Stimulated activated CD8-positive, alpha-beta memory T cell treated with anti-CD3 and anti-CD28 coated beads, Interleukin-12 subunit alpha, Interleukin-12 subunit beta, amount 100 ng/mL, for 24 hours (primary cell): ENCODE measurements around the gene PEAK1.

Experiments used
- DNase-seq: peaks from one replicate; pipeline ENCODE4 v3.0.0-alpha.2; 2020; ENCODE audit errors: extremely low read depth

The PEAK1 gene

DNA sequence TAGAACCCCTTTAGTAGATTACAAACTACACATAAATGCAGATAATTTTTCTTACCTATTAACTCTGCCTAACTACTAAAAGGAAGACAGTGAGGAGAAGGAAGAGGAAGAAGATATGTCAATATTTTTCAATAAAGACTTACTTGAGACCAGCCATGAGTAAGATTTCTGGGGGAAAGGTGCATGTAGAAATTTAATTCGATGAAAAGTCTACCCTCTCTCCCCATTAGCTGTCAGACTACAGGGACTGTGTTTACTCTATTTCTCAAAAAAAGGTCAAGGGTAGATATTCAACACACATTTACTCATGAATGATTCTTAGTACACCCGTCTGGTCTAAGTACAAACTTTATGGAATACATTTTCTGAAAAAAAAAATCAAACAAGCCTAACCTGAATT is 355.8 kb downstream of the PEAK1 start:
- no peak for DNase-seq

DNA sequence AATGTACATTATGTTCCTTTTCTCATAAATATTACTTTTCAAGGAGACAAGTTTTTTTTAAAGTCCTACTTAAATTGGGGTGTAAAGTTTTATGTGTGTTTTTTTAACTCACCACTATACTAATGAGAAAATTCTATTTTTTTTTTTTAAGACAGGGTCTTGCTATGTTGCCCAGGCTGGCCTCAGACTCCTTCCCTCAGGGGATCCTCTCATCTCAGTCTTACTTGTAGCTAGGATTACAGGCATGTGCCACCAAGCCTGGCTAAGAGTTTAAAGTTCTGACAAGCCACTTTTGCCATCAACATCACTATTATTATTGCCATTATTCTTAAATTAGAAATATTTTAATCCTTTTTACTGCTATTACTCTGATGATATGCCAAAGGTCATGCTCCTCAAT is 356.7 kb downstream of the PEAK1 start:
- DNase-seq, result no peak

DNA sequence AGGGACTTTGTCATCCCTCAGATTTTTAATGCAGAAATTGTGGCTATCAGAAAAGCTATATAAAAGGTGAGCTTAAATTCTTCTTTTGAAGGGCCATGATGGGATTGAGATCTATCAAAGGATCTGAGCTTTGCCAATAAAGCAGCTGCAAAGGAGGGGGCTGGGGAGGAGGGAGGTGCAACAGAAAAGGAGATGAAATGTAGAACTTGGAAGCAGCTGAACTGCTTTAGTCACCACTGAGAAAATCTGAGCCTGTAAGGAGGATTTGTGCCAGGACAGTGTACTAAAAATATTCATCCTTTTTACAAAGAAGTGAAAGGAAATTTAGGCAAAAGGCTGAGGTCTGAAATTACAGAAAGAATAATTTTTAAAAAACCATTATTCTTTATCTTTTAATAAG is 359.4 kb downstream of the PEAK1 start:
- DNase-seq, result no peak

DNA sequence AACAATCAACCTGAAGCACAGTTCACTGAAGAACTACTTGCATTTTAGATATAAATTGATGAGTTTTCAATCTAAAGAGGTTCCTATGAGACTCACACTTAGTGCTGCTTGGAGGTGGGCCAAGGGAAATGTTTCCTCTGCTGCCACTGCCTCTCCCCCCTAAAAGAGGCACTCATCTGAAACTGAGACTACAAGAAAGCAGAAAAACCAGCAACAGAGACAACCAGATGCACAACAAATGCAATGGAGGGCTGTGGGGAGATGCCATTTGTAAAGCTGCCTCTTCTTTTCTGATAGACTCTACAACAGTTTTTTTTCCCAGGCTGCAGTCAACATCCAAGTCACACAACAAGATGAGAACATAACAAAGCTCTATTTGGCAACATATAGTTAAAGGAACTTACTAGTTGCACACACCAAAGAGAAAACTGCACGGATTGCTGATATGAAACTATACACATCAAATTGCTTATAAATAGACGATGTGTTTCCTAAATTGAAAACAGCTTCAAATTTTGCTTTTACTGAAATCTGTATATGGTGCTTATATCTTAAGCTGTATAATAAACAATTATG is 360.0 kb downstream of the PEAK1 start:
- DNase-seq, result no peak

DNA sequence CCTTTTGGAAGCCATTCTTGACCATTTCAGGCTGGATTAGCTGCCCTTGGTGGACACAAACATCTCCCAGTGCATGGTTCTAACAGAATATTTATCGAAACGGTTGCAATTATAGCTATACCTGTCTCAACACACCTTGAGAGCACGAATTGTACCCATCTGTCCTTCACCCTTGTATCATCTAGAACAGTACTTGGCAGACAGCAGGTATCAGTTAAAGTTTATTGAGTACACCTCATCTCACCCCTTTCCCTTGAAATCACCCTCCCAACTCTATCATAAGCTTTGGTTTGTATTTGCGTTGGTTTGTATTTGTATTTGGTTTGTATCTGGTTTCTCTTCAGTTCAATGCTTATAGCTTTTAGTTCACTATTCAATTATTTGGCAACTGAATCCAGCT is 361.4 kb downstream of the PEAK1 start:
- no peak for DNase-seq

DNA sequence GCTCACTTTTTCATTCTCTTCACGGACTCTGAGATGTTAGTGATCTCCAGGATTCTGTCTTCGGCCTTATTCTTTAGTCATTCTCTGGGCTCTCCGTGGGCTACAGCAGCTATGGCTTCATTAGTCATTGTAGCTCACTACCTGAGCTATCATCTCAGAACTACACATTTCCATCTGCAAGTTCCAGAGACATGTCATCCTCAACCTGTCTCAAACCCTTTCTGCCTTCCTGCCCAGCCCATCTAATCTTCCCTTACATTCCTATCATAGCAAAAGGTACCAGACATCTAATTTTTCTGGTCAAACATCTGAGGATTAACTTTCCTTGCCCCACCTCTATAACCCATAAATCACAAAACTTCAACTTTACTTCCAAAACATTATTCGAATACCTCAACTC is 362.2 kb downstream of the PEAK1 start:
- DNase-seq, result no peak

DNA sequence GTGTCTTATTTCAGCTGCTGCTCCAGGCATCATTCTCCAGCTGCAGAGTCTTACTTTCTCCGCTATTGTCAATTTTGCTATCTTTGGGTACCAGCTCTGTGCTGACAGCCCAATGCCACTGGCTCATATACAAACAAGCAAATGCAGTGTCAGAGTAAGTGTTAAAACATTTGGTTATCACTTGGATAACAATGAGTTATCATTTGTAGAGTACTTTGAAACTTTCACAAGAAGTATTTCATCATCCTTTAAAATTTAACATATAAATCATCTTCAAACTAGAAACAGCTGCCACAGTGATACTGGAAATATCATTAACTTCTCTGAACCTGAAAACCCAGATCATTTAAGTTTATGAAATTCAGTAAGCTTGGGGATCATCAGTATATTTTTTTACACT is 362.8 kb downstream of the PEAK1 start:
- no peak for DNase-seq

DNA sequence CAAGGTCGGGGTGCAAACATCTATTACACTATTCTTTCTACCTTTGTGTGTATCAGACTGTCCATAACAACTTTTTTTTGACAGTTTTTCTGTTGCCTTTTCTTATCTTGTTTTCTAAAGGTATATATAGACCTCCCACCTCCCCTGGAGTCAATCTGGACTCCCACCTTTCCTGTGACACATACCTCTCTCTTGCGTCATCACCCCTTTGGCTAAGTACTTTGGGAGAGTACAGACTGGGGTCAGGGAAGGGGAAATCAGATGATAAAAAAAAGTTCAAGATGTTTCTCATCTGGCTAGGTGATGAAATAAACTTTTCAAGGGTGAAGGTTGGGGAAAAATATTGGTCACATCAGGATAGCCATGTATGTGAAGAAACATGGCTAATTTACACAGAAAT is 366.2 kb downstream of the PEAK1 start:
- no peak for DNase-seq

DNA sequence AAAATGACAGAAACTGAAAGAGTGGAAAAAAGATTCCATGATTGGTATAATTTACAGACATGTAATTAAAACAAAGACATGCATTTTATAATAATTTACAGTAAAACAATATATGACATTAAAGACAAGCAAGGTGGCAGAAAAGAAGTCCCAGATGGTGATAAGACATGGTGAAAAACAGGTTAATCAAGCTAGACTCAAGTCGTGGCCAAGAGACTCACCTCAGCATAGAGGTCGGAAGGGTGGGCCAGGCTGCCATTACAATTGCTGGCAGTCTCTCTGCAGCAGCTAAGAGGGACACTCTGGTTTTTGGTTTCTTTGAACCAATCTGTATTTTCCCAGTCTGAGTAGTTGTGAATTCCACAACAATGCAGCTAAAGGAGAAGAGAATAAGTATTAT is 367.3 kb downstream of the PEAK1 start:
- no peak for DNase-seq
